GM21390 (cell line): Measurements from ENCODE around the gene ITFG1.

ENCODE experiments used
- ATAC-seq: cut with Tn5 transposase; IDR thresholded peaks from one replicate; pipeline ENCODE4 v1.9.1; 2021; ENCODE audit not compliant: unreplicated experiment

Gene ITFG1

GRCh38 chr16:47125757-47126156 is 335.1 kb downstream of the ITFG1 start:
- no peak for ATAC-seq

DNA sequence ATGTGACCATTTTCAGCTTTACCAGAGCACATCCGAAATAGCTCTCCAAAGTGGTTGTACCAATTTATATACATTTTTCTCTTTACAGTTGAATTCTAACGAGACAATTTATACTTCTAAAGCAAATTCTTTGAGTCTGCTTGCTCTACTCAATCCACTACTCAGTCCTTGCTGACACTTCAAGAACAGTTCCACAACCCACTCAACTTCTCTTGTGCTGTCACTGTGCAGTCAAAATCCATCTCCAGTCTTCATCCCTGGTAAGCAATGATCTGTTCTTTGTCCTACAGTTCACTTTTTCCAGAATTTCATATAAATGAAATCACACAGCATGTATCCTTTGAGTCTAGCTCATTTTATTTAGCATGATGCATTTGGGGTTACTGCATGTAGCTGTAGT is 347.7 kb downstream of the ITFG1 start:
- no peak for ATAC-seq

DNA sequence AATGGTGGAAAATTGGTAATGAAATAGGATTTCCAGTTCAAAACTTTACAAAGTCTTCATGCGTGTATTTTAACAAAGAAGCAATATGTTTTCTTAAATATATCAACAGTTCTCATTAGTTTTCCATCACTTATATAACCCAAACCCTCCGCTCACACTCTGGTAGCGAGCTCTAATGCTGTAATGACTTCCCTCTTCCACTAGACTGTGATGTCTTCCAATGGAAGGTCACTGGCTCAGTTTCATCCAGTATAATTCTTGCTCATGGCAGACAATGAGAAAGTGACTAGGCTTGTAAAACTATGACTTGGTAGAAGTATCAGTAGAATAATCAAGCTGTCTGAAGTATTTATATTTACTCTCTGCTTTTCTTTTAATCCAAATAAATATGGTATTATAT is 349.9 kb downstream of the ITFG1 start:
- ATAC-seq: no peak

DNA sequence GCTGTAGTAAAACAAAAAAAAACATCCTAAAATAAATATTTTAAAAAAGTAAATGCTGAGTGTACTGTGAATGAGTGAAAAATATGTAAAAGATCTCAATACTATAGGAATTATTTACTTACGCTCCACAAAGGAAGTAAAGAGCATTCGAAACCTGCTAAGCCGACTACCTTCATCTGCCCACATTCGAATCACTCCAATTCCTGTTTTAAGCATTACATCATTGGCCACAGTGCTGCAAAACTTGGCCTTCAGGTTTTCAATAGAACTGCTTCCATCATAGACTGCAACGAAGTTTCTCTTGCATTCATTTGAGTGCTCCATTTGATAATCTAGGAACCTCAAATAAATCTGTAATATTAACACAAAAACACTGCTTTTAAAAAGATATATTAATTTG is 351.5 kb downstream of the ITFG1 start:
- no peak for ATAC-seq
